ENCODE results near the gene CA5B.
"Not testable (repeated sequence)": the region's sequence is repeated elsewhere in the genome, so short reads cannot be mapped to it uniquely, and the experiment has no call there.

The CA5B gene

DNA sequence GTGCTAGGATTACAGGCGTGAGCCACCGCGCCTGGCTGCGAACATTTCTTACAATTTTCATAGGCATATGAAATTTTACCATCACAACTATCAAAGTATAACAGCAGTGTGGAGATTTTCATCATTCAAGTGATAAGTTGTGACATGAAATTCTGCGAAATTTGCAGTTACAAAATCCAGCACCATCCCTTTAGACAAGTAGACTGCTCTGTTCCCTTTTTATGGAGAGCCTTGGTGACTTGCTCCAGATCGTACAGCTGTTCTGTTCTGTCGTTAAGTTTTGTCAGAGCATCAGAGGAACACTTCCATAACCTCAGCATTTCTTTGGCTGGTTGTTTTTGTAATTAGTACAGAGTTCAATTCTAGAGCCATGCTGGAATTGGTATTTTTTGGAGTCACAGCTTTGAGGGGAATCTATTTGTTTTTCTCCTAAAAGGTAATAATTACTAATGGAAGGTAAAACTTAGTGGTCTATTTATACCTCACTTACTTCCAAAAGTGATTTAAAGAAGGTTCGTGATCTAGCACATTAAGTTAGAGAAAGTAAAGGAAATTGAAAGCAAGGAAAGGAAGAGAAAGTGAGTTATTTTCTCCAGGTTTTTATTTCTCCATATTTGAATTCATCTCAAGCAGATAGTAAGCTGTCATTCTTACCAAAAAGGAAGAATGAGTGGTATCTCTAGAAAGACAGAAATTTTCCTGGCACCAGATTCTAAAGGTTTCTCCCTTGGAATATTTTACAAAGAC, 74.3 kb downstream of the CA5B start:
- no peak for DNase-seq (ENCODE audit: low read depth in 2 of 2)

DNA sequence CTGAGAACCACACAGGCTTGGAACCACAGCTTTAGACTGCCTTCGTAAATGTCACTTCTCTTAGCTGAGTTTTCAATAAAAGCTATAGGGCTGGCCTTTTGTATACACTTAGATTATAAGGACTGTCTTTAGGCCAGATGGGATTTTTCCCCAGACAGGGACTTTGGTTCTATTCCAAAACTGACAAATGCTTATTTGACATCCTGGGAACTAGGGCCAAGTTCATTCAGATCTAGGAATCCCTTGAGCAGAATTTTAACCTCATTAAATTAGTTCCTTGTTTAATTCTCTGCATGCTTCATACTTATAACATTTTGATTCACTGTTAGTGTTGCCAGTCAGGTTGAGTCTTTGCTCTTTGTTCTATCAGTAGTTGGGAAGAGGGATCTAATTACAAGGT, 75.3 kb downstream of the CA5B start:
- no peak for DNase-seq (ENCODE audit: low read depth in 2 of 2)

DNA sequence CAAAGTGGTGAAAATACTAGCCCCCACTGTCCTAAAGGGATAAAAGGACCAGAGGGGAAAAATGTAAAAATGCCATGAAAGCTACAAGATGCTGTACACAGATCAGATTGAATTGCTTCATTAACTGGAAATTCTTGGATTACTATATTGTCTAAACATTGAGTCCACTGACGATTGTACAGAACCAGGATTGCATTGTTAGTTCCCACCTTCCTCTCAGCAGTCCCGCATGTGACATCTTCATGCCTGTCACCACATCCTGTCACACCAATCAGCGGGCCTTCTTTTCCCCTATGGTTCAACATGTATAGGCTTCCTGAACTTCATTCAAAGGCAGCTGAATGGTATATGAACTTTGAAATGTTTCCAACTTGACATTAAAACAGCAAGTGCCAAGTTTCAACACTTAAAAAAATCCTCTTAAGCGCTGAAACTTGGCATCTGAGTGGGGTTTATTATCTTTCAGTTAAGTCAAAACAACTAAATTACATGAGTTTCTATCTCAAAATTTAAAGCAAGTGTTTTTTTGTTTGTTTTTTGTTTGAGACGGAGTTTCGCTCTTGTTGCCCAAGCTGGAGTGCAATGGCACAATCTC, 76.8 kb downstream of the CA5B start:
- no peak for DNase-seq (ENCODE audit: low read depth in 2 of 2)

DNA sequence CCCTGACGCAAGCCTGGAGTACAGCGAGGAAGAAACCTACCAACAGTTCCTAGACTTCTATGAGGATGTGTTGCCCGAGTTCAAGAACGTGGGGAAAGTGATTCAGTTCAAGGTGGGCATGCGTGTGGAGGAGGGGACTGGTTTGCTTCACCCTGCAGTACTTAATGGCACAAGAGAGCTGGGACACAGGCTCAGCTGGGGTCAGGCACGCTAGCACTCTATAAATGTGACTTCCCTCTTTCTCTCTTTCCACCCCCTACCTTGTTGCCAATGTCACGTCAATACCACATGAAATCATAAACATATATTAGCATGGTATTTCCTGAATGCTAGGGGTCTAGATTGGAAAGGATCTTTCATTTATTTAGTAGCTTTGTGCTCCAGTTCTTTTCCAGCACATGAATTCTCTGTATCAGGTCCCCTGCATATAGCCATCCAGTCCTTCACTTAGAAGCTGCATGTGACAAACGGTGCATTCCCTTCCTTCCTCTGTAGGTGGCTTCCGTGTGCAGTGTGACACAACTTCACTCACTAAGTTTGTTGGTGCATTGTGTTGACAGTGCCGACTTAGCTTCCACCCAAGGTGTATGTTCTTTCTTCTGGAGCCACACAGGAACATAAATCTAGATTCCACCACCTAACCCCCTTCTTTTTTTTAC, 77.8 kb downstream of the CA5B start:
- no peak for DNase-seq (ENCODE audit: low read depth in 2 of 2)

DNA sequence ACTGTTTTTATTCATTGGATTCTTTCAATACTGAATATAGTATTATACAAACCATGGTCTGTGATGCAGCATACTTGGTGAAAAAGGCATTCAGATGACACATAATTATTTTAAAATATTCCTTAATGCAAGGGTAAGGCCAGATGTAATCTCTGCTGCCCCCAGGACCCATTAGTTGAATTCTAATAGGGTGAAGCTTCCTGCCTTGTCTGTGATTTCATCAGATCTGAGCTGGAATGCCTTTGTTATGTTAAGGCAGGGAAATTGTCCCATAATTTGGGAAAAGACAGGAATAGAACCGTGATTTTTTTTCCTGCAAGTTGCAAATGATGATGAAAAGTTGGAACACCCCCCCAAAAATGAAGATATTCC, 78.4 kb downstream of the CA5B start:
- DNase-seq (ENCODE audit: low read depth in 2 of 2) = no peak

DNA sequence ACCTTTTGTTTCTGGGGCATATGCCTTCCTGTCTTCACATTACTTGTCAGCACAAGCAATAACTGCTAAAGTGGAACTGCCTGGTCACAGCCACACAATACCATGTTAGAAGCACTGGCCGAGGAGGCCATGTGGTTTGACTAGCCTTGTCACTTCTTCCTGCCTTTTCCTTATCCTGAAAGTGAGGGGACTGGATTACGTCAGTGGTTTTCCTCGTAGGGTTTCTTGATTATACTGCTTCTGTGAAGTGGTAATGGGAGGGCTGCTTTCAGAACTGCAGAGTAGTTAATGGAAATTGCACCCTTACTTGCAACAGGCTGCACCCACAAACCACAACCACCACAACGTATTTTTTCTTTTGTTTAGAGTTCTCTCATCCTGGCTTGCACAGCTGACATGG, 78.8 kb downstream of the CA5B start:
- DNase-seq (ENCODE audit: low read depth in 2 of 2) = peak in 1 of 2 donors; percentile 7

DNA sequence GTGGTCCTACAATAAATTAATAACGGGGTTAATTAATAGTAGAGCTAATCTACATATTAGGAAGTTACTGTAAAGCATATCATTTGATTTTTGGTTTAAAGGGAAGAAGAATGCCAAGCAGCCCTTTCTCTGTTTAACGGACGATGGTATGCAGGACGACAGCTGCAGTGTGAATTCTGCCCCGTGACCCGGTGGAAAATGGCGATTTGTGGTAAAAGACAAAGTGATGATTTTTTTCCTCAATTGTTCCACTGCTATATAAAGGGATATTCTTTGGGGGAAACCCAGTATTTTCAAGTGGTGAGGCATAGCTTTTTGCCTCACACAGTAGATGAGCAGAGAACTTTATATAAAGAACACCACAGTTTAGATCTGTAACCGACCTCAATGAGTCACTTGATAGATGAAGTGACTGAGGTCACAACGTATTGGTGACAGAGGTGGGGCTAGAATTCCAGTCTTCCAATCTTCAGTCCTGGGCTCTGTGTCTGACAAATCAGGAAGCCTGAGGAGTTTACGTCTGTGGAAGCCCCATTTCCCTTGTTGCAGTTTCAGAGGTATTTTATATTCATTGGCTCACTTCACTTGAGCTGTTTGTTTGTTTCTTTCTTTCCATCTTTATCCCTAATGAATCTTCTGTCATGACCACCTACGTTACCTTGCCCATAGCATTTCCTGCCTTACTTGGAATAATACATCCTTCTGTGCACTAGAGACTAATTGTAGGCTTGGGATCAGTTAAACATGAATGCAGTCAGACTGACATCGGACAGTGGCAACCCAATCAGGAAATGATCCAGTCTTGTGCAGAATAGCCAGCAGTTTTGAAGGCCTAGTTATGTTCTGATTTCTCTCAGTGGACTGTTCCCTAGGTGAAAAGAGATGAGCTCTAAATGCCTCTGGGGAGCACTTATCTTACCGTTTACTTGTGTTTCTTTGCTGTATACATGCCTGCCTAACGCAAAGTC, 82.3 kb downstream of the CA5B start:
- peak in 1 of 2 donors; percentile 8 for DNase-seq (ENCODE audit: low read depth in 2 of 2)

DNA sequence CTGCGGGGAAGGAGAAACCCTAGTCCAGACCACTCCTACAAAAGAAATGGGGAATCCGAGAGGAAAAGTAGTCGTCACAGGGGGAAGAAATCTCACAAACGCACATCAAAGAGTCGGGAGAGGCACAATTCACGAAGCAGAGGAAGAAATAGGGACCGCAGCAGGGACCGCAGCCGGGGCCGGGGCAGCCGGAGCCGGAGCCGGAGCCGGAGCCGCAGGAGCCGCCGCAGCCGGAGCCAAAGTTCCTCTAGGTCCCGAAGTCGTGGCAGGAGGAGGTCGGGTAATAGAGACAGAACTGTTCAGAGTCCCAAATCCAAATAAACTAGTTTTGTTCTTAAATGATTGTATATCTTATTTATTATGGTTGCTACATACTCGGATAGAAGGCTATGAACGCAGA, 84.9 kb downstream of the CA5B start:
- DNase-seq (ENCODE audit: low read depth in 2 of 2) = no peak

DNA sequence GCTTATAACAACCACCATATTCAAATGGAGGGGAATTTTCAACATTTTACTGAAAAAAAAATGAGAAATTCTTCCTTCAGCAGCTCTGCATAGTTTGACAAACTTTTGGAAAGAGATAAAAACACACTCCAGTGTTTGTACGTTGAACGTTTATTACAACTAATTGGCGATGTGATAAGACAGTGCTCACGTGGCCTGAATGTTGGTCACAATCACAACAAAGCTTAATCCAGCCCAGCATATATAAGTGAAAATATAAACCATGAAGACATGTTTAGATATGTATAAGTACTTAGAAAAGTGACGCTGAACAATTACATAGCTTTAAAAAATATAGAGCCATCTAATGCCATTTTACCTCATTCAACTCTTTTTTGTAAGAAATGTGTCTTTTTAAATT, 87.9 kb downstream of the CA5B start:
- no peak for DNase-seq (ENCODE audit: low read depth in 2 of 2)

DNA sequence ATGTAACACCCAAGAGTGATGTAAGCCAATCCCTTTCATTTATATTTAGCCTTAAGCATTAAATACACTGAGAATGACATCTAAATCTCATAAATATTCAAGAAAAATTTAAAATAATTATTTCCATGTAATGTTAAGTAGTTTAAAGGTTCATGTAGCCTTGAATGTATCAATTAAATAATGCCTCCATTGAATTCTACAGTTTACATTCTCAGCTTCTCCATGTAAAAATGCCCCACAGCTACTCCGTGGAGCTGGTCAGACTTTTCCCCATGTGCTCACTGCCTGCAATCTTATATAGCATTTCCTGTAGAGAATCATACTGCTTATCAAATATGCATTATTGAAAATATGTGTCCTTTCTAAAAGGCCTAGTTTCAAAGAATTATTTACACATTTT, 91.1 kb downstream of the CA5B start:
- no peak for DNase-seq (ENCODE audit: low read depth in 2 of 2)

DNA sequence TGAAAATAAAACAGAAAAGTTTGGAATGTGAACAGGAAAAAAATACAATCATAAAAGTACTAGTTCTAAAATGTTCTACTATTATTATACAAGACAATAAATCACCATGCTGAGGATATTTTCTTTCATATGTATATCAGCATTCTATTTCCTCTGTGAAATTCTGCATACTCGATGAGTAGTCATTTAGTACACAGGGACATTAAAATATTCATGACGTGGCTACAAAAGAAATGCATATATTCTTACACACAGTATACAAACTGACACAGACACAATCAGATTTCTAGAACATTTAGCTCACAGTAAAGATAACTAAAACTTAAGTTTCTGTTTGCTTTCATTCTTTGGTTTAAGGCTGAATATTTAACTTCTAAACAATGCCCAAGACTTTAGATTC, 93.3 kb downstream of the CA5B start:
- DNase-seq (ENCODE audit: low read depth in 2 of 2) = not testable (repeated sequence)

DNA sequence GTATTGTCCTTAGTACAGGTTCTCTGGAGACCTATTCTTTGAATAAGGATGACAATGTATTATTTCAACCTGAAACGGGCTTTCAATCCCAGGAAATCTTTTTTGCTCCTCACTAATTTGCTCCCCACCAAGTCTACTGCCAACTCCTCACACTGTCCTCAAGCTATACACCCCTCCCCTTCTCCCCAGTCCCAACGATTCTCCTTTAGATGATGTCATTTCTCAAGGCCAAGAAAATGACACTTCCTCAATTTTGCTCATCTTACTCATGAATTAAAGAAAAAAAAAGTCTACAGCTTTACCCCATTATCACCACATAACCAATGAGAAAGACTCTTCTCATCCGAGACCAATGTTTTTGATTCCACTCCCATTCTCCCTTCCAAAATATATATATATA, 96.0 kb downstream of the CA5B start:
- DNase-seq (ENCODE audit: low read depth in 2 of 2) = no peak

DNA sequence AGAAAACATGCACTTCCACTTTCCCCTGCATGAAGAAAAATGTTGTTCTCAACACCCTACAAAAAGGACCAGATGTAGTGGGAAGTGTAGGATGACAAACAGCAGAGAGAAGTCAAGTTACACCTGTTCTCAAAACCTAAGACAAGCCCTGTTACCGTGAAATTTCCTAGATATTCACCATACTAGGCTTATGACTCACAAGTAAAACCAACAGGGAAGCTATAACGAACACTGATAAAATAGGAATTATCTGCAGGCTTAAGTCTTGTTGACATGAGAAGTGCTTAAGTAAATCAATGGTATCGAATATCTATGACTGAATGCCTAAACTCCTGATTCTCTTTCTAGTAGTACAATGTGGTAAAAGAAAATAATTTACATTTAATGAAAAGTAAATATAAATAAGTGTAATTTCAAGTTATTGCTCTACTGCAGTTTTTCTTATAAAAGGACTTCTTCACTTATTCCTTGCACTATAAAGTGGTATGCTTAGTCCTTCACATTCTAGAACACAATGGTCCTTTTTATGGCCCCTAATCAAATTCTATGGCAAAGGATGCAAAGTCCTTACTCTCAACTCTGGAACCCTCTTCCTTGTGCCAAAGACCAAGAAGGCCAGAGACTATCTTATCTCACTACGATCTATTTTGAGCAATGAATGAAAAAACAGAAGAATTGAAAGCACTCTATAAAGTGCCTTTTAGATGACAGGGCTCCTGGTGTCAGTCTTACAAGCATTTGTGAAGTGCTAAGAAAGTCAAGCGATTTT, 96.9 kb downstream of the CA5B start:
- DNase-seq (ENCODE audit: low read depth in 2 of 2) = no peak

Measured in stimulated activated CD4-positive, alpha-beta T cell treated with anti-CD3 and anti-CD28 coated beads, Interleukin-15, amount 100 ng/mL, for 48 hours (primary cell).